HG03521 (cell line): ENCODE data around the gene ZBTB48.

Experiments
- ATAC-seq: cut with Tn5 transposase; IDR thresholded peaks from one replicate; pipeline ENCODE4 v1.9.1; 2021; ENCODE audit warnings: mild to moderate bottlenecking, moderate library complexity; ENCODE audit not compliant: unreplicated experiment

ZBTB48 gene

GRCh38 chr1:6572653-6573383 is 7.0 kb upstream of the ZBTB48 start:
- ATAC-seq, result no peak

- no peak for ATAC-seq
Observed at GRCh38 chr1:6574025-6574620, 5.7 kb upstream of the ZBTB48 start.

GRCh38 chr1:6574818-6575217 is 5.0 kb upstream of the ZBTB48 start:
- no peak for ATAC-seq

GRCh38 chr1:6577831-6578525 is 1.8 kb upstream of the ZBTB48 start:
- no peak for ATAC-seq

GRCh38 chr1:6578624-6579373 is 995 bp upstream of the ZBTB48 start:
- no peak for ATAC-seq

GRCh38 chr1:6580119-6580592 is 362 bp downstream of the ZBTB48 start:
- ATAC-seq, result no peak

GRCh38 chr1:6580593-6581409 is 1.0 kb downstream of the ZBTB48 start:
- no peak for ATAC-seq

GRCh38 chr1:6581561-6582305 is 1.9 kb downstream of the ZBTB48 start:
- no peak for ATAC-seq

GRCh38 chr1:6582370-6582769 is 2.6 kb downstream of the ZBTB48 start:
- ATAC-seq, result no peak

GRCh38 chr1:6584126-6585080 is 4.6 kb downstream of the ZBTB48 start:
- ATAC-seq, result no peak

- ATAC-seq, result no peak
Observed at GRCh38 chr1:6585081-6585722, 5.4 kb downstream of the ZBTB48 start.

- ATAC-seq, result no peak
Observed at GRCh38 chr1:6585841-6586240, 6.0 kb downstream of the ZBTB48 start.

- no peak for ATAC-seq
Observed at GRCh38 chr1:6586404-6586816, 6.6 kb downstream of the ZBTB48 start.

GRCh38 chr1:6587261-6588005 is 7.6 kb downstream of the ZBTB48 start:
- ATAC-seq, result no peak

- no peak for ATAC-seq
Observed at GRCh38 chr1:6588128-6588892, 8.5 kb downstream of the ZBTB48 start.

- ATAC-seq, result no peak
Observed at GRCh38 chr1:6588893-6589520, 9.2 kb downstream of the ZBTB48 start.
